Measurements from ENCODE around the gene CRTC1.

DNA sequence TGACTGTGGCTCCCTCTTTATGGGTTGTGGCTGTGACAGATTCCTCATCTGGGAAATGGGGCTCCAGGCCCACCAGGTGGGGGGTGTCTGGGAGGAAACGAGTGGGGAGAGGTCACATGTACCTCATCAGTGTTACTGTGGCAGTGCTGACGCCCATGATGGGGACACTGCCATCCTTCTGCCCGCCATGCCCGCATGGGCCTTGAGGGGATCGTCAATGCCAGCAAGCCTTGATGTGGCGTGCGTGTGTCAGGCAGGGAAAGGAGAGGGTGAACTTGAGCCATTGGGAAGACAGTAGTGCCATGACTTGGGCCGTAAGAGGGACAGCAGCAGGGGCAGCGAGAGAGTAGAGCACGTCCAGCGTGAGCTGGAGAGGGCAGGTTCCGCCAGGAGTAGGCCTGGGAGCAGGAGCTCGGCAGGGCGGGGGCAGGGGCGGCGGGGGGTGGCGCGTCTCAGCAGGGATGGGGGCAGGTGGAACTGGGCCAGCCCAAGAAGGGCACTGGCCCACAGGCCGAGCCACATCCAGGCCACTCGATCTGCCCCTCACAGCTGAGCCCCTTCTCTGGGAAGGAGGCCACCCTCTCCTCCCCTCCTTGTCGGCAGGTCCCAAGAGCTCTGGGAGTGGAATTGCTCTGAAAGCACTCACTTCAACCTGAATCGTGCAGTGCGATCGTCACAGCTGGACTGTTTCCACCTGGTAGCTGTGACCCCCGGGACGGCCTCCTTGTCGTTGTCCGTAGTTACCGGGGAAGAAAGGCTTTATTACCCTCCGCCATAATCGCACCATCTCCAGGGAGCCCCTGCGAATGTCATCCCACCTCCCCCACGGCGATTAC is 36.7 kb upstream of the CRTC1 start:
- TF ChIP-seq CTCF (IDR thresholded peaks at IDR 0.05; ENCODE audit: low read length) (no peak), EZH2 (optimal IDR thresholded peaks at IDR 0.05; ENCODE audit: low read depth, low read length) (no peak), EZH2phosphoT487 (IDR thresholded peaks at IDR 0.05; ENCODE audit: low read length) (no peak)

Data from MM.1S (cell line).